Endothelial cell of umbilical vein (primary cell): ENCODE measurements around the gene PPFIBP1. TPM values are rescaled to one million over a fixed set of nuclear protein-coding genes. Genes with fewer than 3 reads are reported as not detected.
A peak's percentile ranks its signal among the peaks of the same experiment; 100 is the strongest.
"Not testable (repeated sequence)": the region's sequence is repeated elsewhere in the genome, so short reads cannot be mapped to it uniquely, and the experiment has no call there.

Experiments used
- BruUV-seq: library from RNA; stranded (reverse); fragments of 400-500 nt; replicated peaks from 2 replicates; lab custom pipeline; 2021; lab: Mats Ljungman, UMichigan
- CTCF ChIA-PET: fragments of 300-600, 350-600 bp; sonication (Branson Sonifier 250); formaldehyde crosslinking; loops from one replicate; lab custom pipeline; 2021; ENCODE audit warnings: antibody characterized with exemption, inconsistent platforms; lab: Charles Lee
- POLR2A ChIA-PET: fragments of 300-600, 350-600 bp; sonication (Branson Sonifier 250); formaldehyde crosslinking; loops from one replicate; lab custom pipeline; 2021; ENCODE audit warnings: antibody characterized with exemption, inconsistent platforms; lab: Charles Lee
- DNase-seq: peaks from one replicate; pipeline ENCODE4 v3.0.0-alpha.2; 2011; ENCODE audit warnings: low read depth, low spot score
- FAIRE-seq: peaks from 2 replicates; lab custom pipeline; 2011; peaks lifted over from hg19 to GRCh38; lab: Jason Lieb, UNC
- H2AFZ ChIP-seq: 2 replicates; pipeline ENCODE4 v1.6.0; 2012; ENCODE audit warnings: low read depth, low read length, control low read depth, inconsistent platforms
- H3K27ac ChIP-seq: 2 replicates; pipeline ENCODE4 v1.5.1; 2011; ENCODE audit warnings: low read depth, mild to moderate bottlenecking, control low read depth, low read length, moderate library complexity; ENCODE audit not compliant: insufficient read depth
- H3K27me3 ChIP-seq, 2 experiments: 2 replicates each; pipeline versions ENCODE4 v1.6.0 to v1.6.1; 2011; ENCODE audit warnings: low read length in 2 of 2, mixed read lengths in 1 of 2; ENCODE audit not compliant: control insufficient read depth in 2 of 2, insufficient read depth in 2 of 2
- H3K36me3 ChIP-seq, 2 experiments: 2 replicates in 1 of 2; 3 replicates in 1 of 2; pipeline ENCODE4 v1.5.1; 2011; ENCODE audit warnings: low read length in 2 of 2, mild to moderate bottlenecking in 1 of 2, moderate library complexity in 1 of 2; ENCODE audit not compliant: control insufficient read depth in 2 of 2, insufficient read depth in 2 of 2; ENCODE audit errors: extremely low read depth in 1 of 2
- H3K4me1 ChIP-seq: 3 replicates; pipeline ENCODE4 v1.5.1; 2011; ENCODE audit warnings: mild to moderate bottlenecking, low read length; ENCODE audit not compliant: control insufficient read depth, insufficient read depth; ENCODE audit errors: extremely low read depth
- H3K4me2 ChIP-seq: 2 replicates; pipeline ENCODE4 v1.6.1; 2011; ENCODE audit warnings: low read length, control low read depth, mixed read lengths; ENCODE audit not compliant: insufficient read depth
- H3K4me3 ChIP-seq, 3 experiments: fragments of 200-600 bp in 1 of 3; sonication (generic), shearing (Covaris generic) in 1 of 3; replicated peaks in 1 of 3; 2 replicates each; pipeline ENCODE4 v1.5.1; 2011 to 2016; ENCODE audit warnings: control low read depth in 3 of 3, low read length in 3 of 3, mild to moderate bottlenecking in 2 of 3, inconsistent platforms in 1 of 3, low read depth in 1 of 3, moderate library complexity in 1 of 3; ENCODE audit not compliant: insufficient read depth in 1 of 3
- H3K79me2 ChIP-seq: 2 replicates; pipeline ENCODE4 v1.6.0; 2012; ENCODE audit warnings: low read length, inconsistent platforms; ENCODE audit not compliant: control insufficient read depth, insufficient read depth
- H3K9ac ChIP-seq: replicated peaks from 2 replicates; pipeline ENCODE3; 2011; ENCODE audit warnings: low read length, control low read depth; ENCODE audit not compliant: insufficient read depth; ENCODE audit errors: extremely low read depth
- H3K9me1 ChIP-seq: replicated peaks from 3 replicates; pipeline ENCODE4 v1.6.0; 2011; ENCODE audit warnings: mild to moderate bottlenecking, low read length; ENCODE audit not compliant: control insufficient read depth, insufficient read depth; ENCODE audit errors: extremely low read depth
- H3K9me3 ChIP-seq: replicated peaks from 2 replicates; pipeline ENCODE4 v1.5.1; 2012; ENCODE audit warnings: low read length, inconsistent platforms; ENCODE audit not compliant: control insufficient read depth, insufficient read depth
- H4K20me1 ChIP-seq: replicated peaks from 2 replicates; pipeline ENCODE3; 2011; ENCODE audit warnings: mild to moderate bottlenecking, low read length; ENCODE audit not compliant: control insufficient read depth, insufficient read depth; ENCODE audit errors: extremely low read depth
- CTCF ChIP-seq, 2 donors: IDR thresholded peaks; 1 replicate in 1 of 2; 2 replicates in 1 of 2; pipeline ENCODE4 v1.5.1; 2011; ENCODE audit warnings: low read length in 2 of 2, mild to moderate bottlenecking in 2 of 2, moderate library complexity in 2 of 2, control low read depth in 1 of 2, inconsistent platforms in 1 of 2, low read depth in 1 of 2; ENCODE audit not compliant: insufficient read depth in 1 of 2; ENCODE audit errors: extremely low read depth in 1 of 2
- EZH2 ChIP-seq: IDR thresholded peaks from 2 replicates; pipeline ENCODE4 v1.6.1; 2012; ENCODE audit warnings: borderline replicate concordance, low read depth, mild to moderate bottlenecking, moderate library complexity, low read length, inconsistent platforms; ENCODE audit not compliant: severe bottlenecking
- FOS ChIP-seq: IDR thresholded peaks from 2 replicates; pipeline ENCODE4 v1.6.1; 2011; ENCODE audit warnings: mild to moderate bottlenecking, low read length, moderate library complexity, borderline replicate concordance; ENCODE audit not compliant: insufficient read depth
- GATA2 ChIP-seq: IDR thresholded peaks from 2 replicates; pipeline ENCODE4 v1.7.0; 2011; ENCODE audit warnings: low read depth, mild to moderate bottlenecking, moderate library complexity, mixed read lengths, low read length; ENCODE audit not compliant: insufficient read length, insufficient read depth
- JUN ChIP-seq: IDR thresholded peaks from 2 replicates; pipeline ENCODE4 v1.6.1; 2011; ENCODE audit warnings: borderline replicate concordance, low read depth; ENCODE audit not compliant: insufficient read length, insufficient read depth
- MAX ChIP-seq: IDR thresholded peaks from 2 replicates; pipeline ENCODE4 v1.6.1; 2011; ENCODE audit not compliant: insufficient read depth, insufficient read length
- MYC ChIP-seq: IDR thresholded peaks from one replicate; pipeline ENCODE4 v1.6.1; 2011; ENCODE audit warnings: mild to moderate bottlenecking, low read depth, low read length
- POLR2A ChIP-seq: IDR thresholded peaks from 2 replicates; pipeline ENCODE4 v1.6.1; 2012; ENCODE audit warnings: low read depth, mild to moderate bottlenecking, control low read depth, low read length
- POLR2AphosphoS5 ChIP-seq: IDR thresholded peaks from 2 replicates; pipeline ENCODE4 v1.6.1; 2012; ENCODE audit warnings: low read depth, mild to moderate bottlenecking, control low read depth, low read length, moderate library complexity; ENCODE audit not compliant: insufficient read depth
- dilution Hi-C: fragments of 300-500 bp; cut with MboI; formaldehyde crosslinking; loops from one replicate; pipeline ENCODE4 v1.15.0; 2019; ENCODE audit warnings: low sequenced_read_pairs; ENCODE audit not compliant: extremely low pct_ligation_motif_present
- intact Hi-C: fragments of 100-400 bp; cut with micrococcal nuclease; formaldehyde crosslinking; loops from one replicate; pipeline ENCODE4 v1.10.0; 2022
- polyA plus RNA-seq, 4 experiments: library from polyadenylated mRNA; depleted of rRNA in 3 of 4; stranded (reverse) in 3 of 4; unstranded in 1 of 4; fragments of >200 nt; gene quantifications; 2 replicates each; pipeline versions ENCODE4 v1.2.1 to v1.2.3, GENCODE V29; 2011 to 2012; ENCODE audit warnings: missing spikeins in 1 of 4
- total RNA-seq: library from RNA; stranded (reverse); gene quantifications from 2 replicates; pipeline ENCODE4 v1.2.3, GENCODE V29; 2021

Gene PPFIBP1
- total and polyA plus RNA-seq, 2 donors (not counting 3 experiments of a cell fraction or from before 2014, with no cell fraction given), result 45.5 to 154 TPM

- CTCF ChIA-PET, result interaction anchor here (0.6 to 1.4 kb wide), 4 partner anchors 13 to 195 kb away, joined by 3 to 4 read pairs (median 3); no protein-coding TSS in a partner anchor
- H3K9me3 ChIP-seq, H3K27me3 ChIP-seq, H3K9me1 ChIP-seq, H2AFZ ChIP-seq, BruUV-seq, H3K4me3 ChIP-seq, H3K9ac ChIP-seq, H3K36me3 ChIP-seq, H4K20me1 ChIP-seq, POLR2A ChIA-PET, dilution Hi-C loops: not testable (repeated sequence)
- intact Hi-C loops, result loop anchor here (2.0 kb wide), 1 partner anchor 55 kb away; no protein-coding TSS in a partner anchor
- DNase-seq (peak; percentile 31), FAIRE-seq (peak; percentile 77)
- Histone ChIP-seq H3K79me2 (peaks cover 50% of the 10 kb centered on the region), H3K27ac (peak overlapping the region; percentile 60), H3K4me2 (peak overlapping the region; percentile 51), H3K4me1 (peaks cover 58% of the 10 kb centered on the region)
- peak; percentile 44 for TF ChIP-seq FOS
- TF ChIP-seq JUN, result peak; percentile 51
- peak; percentile 29 for TF ChIP-seq GATA2
Observed at GRCh38 chr12:27630219-27630618, 106.2 kb downstream of the PPFIBP1 start.

- H3K4me1 ChIP-seq, result peaks cover 53% of the 10 kb centered on the region
- peaks cover 2 to 6% of the 10 kb centered on the region in 2 experiments for H3K36me3 ChIP-seq
- H3K27me3 ChIP-seq, result no peaks in the 10 kb centered on the region
- dilution Hi-C loops, result no loop called here
- no peak overlapping the region for H3K4me3 ChIP-seq
- no peak overlapping the region for H3K9ac ChIP-seq
- H2AFZ ChIP-seq, result no peak overlapping the region
- ChIA-PET POLR2A (no interaction called here), CTCF (no interaction called here)
- no peak overlapping the region for H3K4me2 ChIP-seq
- H3K9me3 ChIP-seq, result no peaks in the 10 kb centered on the region
- H3K9me1 ChIP-seq, result no peaks in the 10 kb centered on the region
- no peak overlapping the region for H3K27ac ChIP-seq
- no peaks in the 10 kb centered on the region for H4K20me1 ChIP-seq
- FAIRE-seq (no peak), DNase-seq (no peak)
- intact Hi-C loops, result loop anchor here (2.0 kb wide), 1 partner anchor 57 kb away; no protein-coding TSS in a partner anchor
- H3K79me2 ChIP-seq, result peaks cover 39% of the 10 kb centered on the region
- BruUV-seq, result no TSS peak
- TF ChIP-seq MYC, result no peak
- TF ChIP-seq POLR2A, result no peak
- TF ChIP-seq POLR2AphosphoS5, result no peak
- TF ChIP-seq MAX, result no peak
- TF ChIP-seq GATA2, result no peak
- TF ChIP-seq FOS, result no peak
- no peak for TF ChIP-seq JUN
- no peak for TF ChIP-seq EZH2
- no peak for TF ChIP-seq CTCF (IDR thresholded peaks at IDR 0.05; ENCODE audit: extremely low read depth in 1 of 2, insufficient read depth in 1 of 2, low read depth in 1 of 2, low read length in 2 of 2)
Observed at GRCh38 chr12:27631365-27631764, 107.4 kb downstream of the PPFIBP1 start.
